DND-41 (cell line): Measurements from ENCODE around the gene MOB3B.

ENCODE experiments used
- ATAC-seq: fragments of 200-7000 bp; cut with Tn5 transposase; 3 replicates; pipeline ENCODE4 v1.9.1; 2021; ENCODE audit warnings: low read depth; ENCODE audit not compliant: insufficient read depth
- DNase-seq: peaks from one replicate; pipeline ENCODE4 v3.0.0-alpha.2; 2020
- H2AFZ ChIP-seq: 2 replicates; pipeline ENCODE4 v1.6.0; 2012; ENCODE audit warnings: low read depth, low read length
- H3K27ac ChIP-seq: 2 replicates; pipeline ENCODE4 v1.5.1; 2012; ENCODE audit warnings: low read length, inconsistent platforms
- H3K27me3 ChIP-seq: fragments of 200-600 bp; sonication (generic); 2 replicates; pipeline ENCODE4 v1.6.0; 2012; ENCODE audit warnings: low read length, mild to moderate bottlenecking, inconsistent platforms; ENCODE audit not compliant: insufficient read depth, poor library complexity
- H3K36me3 ChIP-seq: 2 replicates; pipeline ENCODE4 v1.5.1; 2012; ENCODE audit warnings: low read length, inconsistent platforms; ENCODE audit not compliant: insufficient read depth
- H3K4me1 ChIP-seq: 2 replicates; pipeline ENCODE4 v1.5.1; 2012; ENCODE audit warnings: mild to moderate bottlenecking, low read length; ENCODE audit not compliant: insufficient read depth
- H3K4me2 ChIP-seq: 2 replicates; pipeline ENCODE4 v1.6.0; 2012; ENCODE audit warnings: mild to moderate bottlenecking, moderate library complexity, low read length, inconsistent platforms; ENCODE audit not compliant: insufficient read depth
- H3K4me3 ChIP-seq, 2 experiments: fragments of 200-600 bp in 1 of 2; shearing (Covaris generic) in 1 of 2; 2 replicates each; pipeline ENCODE4 v1.5.1; 2012 to 2016; ENCODE audit warnings: inconsistent platforms in 2 of 2, low read length in 2 of 2, mild to moderate bottlenecking in 2 of 2, low read depth in 1 of 2, moderate library complexity in 1 of 2
- H3K79me2 ChIP-seq: 2 replicates; pipeline ENCODE4 v1.6.0; 2012; ENCODE audit warnings: low read length, inconsistent platforms; ENCODE audit not compliant: insufficient read depth
- H3K9ac ChIP-seq: 2 replicates; pipeline ENCODE4 v1.6.0; 2012; ENCODE audit warnings: low read depth, mild to moderate bottlenecking, inconsistent platforms, low read length, moderate library complexity
- H3K9me3 ChIP-seq: 2 replicates; pipeline ENCODE4 v1.5.1; 2012; ENCODE audit warnings: low read length, moderate library complexity, mild to moderate bottlenecking, inconsistent platforms; ENCODE audit not compliant: insufficient read depth, severe bottlenecking
- H4K20me1 ChIP-seq: 2 replicates; pipeline ENCODE4 v1.6.0; 2012; ENCODE audit warnings: low read length; ENCODE audit not compliant: insufficient read depth
- CTCF ChIP-seq: IDR thresholded peaks from 2 replicates; pipeline ENCODE4 v1.5.1; 2012; ENCODE audit warnings: borderline replicate concordance, low read length, moderate library complexity, mild to moderate bottlenecking; ENCODE audit not compliant: poor library complexity, severe bottlenecking; ENCODE audit errors: extremely low read depth
- EZH2 ChIP-seq: IDR thresholded peaks from 3 replicates; pipeline ENCODE4 v1.6.1; 2012; ENCODE audit warnings: borderline replicate concordance, low read depth, mild to moderate bottlenecking, moderate library complexity, low read length, inconsistent platforms; ENCODE audit not compliant: severe bottlenecking

The MOB3B gene

GRCh38 chr9:27483576-27483975, 46.0 kb downstream of the MOB3B start:
- H3K4me1 ChIP-seq: no peaks in the 10 kb centered on the region
- ATAC-seq: no peak

GRCh38 chr9:27482709-27483108, 46.9 kb downstream of the MOB3B start:
- Histone ChIP-seq H3K9ac (no peak overlapping the region), H3K4me1 (no peaks in the 10 kb centered on the region), H3K9me3 (no peaks in the 10 kb centered on the region), H3K79me2 (no peaks in the 10 kb centered on the region), H3K27me3 (no peaks in the 10 kb centered on the region), H3K4me2 (no peak overlapping the region), H4K20me1 (no peaks in the 10 kb centered on the region), H3K36me3 (no peaks in the 10 kb centered on the region), H2AFZ (no peak overlapping the region), H3K4me3 (no peak overlapping the region), H3K27ac (no peak overlapping the region)
- no peak for TF ChIP-seq CTCF
- TF ChIP-seq EZH2: no peak
- DNase-seq (no peak), ATAC-seq (no peak)

More at GRCh38 chr9:27483576-27483975, 46.0 kb downstream of the MOB3B start:
- H3K79me2 ChIP-seq: no peaks in the 10 kb centered on the region
- H3K36me3 ChIP-seq: no peaks in the 10 kb centered on the region
- H3K9me3 ChIP-seq: no peaks in the 10 kb centered on the region
- no peak overlapping the region for H2AFZ ChIP-seq
- no peak for DNase-seq
- H3K27ac ChIP-seq: no peak overlapping the region
- no peaks in the 10 kb centered on the region for H4K20me1 ChIP-seq
- no peak overlapping the region for H3K4me2 ChIP-seq
- no peak overlapping the region for H3K9ac ChIP-seq
- no peak overlapping the region for H3K4me3 ChIP-seq
- TF ChIP-seq EZH2 (no peak), CTCF (no peak)
- no peaks in the 10 kb centered on the region for H3K27me3 ChIP-seq

GRCh38 chr9:27478322-27478721, 51.3 kb downstream of the MOB3B start:
- no peaks in the 10 kb centered on the region for H4K20me1 ChIP-seq

More at GRCh38 chr9:27478322-27478721, 51.3 kb downstream of the MOB3B start:
- no peak overlapping the region for H2AFZ ChIP-seq
- no peaks in the 10 kb centered on the region for H3K9me3 ChIP-seq
- H3K4me1 ChIP-seq: no peaks in the 10 kb centered on the region
- H3K79me2 ChIP-seq: no peaks in the 10 kb centered on the region
- DNase-seq (no peak), ATAC-seq (no peak)
- H3K4me3 ChIP-seq: no peak overlapping the region
- no peak overlapping the region for H3K4me2 ChIP-seq
- H3K27ac ChIP-seq: no peak overlapping the region
- TF ChIP-seq EZH2 (no peak), CTCF (no peak)
- no peak overlapping the region for H3K9ac ChIP-seq
- H3K36me3 ChIP-seq: no peaks in the 10 kb centered on the region
- no peaks in the 10 kb centered on the region for H3K27me3 ChIP-seq
